ENCODE measurements around the gene LIG4. TPM values are rescaled to one million over a fixed set of nuclear protein-coding genes. Genes with fewer than 3 reads are reported as not detected.

The LIG4 gene
- polyA plus RNA-seq, 1 of the 3 experiments (the other 2 are of a cell fraction): 3.3 TPM

- H3K4me2 ChIP-seq: no peak overlapping the region
- H3K9me3 ChIP-seq: no peaks in the 10 kb centered on the region
- H3K27me3 ChIP-seq (ENCODE audit: insufficient read depth): no peaks in the 10 kb centered on the region
- H3K4me3 ChIP-seq (ENCODE audit: low read depth in 2 of 2, low read length in 1 of 2): no peak overlapping the region
- ChIA-PET CTCF (no interaction called here), POLR2A (no interaction called here)
- no peaks in the 10 kb centered on the region for H3K4me1 ChIP-seq (ENCODE audit: control insufficient read depth in 1 of 2, insufficient read depth in 2 of 2, low read depth in 1 of 2, low read length in 1 of 2)
- no peaks in the 10 kb centered on the region for H4K20me1 ChIP-seq (ENCODE audit: insufficient read depth)
- no peak overlapping the region for H3K27ac ChIP-seq (ENCODE audit: low read depth in 2 of 2, low read length in 1 of 2)
- H2AFZ ChIP-seq (ENCODE audit: low read depth): no peak overlapping the region
- no peaks in the 10 kb centered on the region for H3F3A ChIP-seq (replicated peaks; ENCODE audit: insufficient read depth)
- H3K79me2 ChIP-seq (ENCODE audit: insufficient read depth): no peaks in the 10 kb centered on the region
- DNase-seq: no peak
- H3K36me3 ChIP-seq (replicated peaks in 1 of 2; ENCODE audit: control insufficient read depth in 1 of 2, insufficient read depth in 2 of 2, low read length in 1 of 2): no peaks in the 10 kb centered on the region
- H3K9me2 ChIP-seq: no peaks in the 10 kb centered on the region
- TF ChIP-seq NRF1 (IDR thresholded peaks at IDR 0.05; ENCODE audit: low read depth, low read length) (no peak), REST (IDR thresholded peaks at IDR 0.05; ENCODE audit: low read depth, low read length) (no peak), EZH2phosphoT487 (IDR thresholded peaks at IDR 0.05; ENCODE audit: borderline replicate concordance, low read depth) (no peak), PBX3 (IDR thresholded peaks at IDR 0.05) (no peak), CTCF (IDR thresholded peaks at IDR 0.05) (no peak), MEF2A (IDR thresholded peaks at IDR 0.05; ENCODE audit: borderline replicate concordance, low read depth) (no peak), SIN3A (IDR thresholded peaks at IDR 0.05; ENCODE audit: borderline replicate concordance, low read depth, low read length) (no peak), TCF12 (IDR thresholded peaks at IDR 0.05) (no peak), ELF1 (IDR thresholded peaks at IDR 0.05) (no peak), RXRA (IDR thresholded peaks at IDR 0.05; ENCODE audit: borderline replicate concordance, low read depth) (no peak), RCOR1 (IDR thresholded peaks at IDR 0.05; ENCODE audit: low read length) (no peak), TEAD4 (IDR thresholded peaks at IDR 0.05; ENCODE audit: borderline replicate concordance, insufficient read depth) (no peak), GATA2 (CRISPR knock-in tag; IDR thresholded peaks at IDR 0.05) (no peak), CHD2 (IDR thresholded peaks at IDR 0.05; ENCODE audit: low read length, partially characterized antibody) (no peak)
- TF ChIP-seq, protein P1, sequence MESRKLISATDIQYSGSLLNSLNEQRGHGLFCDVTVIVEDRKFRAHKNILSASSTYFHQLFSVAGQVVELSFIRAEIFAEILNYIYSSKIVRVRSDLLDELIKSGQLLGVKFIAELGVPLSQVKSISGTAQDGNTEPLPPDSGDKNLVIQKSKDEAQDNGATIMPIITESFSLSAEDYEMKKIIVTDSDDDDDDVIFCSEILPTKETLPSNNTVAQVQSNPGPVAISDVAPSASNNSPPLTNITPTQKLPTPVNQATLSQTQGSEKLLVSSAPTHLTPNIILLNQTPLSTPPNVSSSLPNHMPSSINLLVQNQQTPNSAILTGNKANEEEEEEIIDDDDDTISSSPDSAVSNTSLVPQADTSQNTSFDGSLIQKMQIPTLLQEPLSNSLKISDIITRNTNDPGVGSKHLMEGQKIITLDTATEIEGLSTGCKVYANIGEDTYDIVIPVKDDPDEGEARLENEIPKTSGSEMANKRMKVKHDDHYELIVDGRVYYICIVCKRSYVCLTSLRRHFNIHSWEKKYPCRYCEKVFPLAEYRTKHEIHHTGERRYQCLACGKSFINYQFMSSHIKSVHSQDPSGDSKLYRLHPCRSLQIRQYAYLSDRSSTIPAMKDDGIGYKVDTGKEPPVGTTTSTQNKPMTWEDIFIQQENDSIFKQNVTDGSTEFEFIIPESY (IDR thresholded peaks at IDR 0.05; ENCODE audit: borderline replicate concordance, low read depth): no peak
- TF ChIP-seq, protein P2, sequence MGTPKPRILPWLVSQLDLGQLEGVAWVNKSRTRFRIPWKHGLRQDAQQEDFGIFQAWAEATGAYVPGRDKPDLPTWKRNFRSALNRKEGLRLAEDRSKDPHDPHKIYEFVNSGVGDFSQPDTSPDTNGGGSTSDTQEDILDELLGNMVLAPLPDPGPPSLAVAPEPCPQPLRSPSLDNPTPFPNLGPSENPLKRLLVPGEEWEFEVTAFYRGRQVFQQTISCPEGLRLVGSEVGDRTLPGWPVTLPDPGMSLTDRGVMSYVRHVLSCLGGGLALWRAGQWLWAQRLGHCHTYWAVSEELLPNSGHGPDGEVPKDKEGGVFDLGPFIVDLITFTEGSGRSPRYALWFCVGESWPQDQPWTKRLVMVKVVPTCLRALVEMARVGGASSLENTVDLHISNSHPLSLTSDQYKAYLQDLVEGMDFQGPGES (IDR thresholded peaks at IDR 0.05; ENCODE audit: low read depth, low read length): no peak
- no peak overlapping the region for H3K9ac ChIP-seq
Observed at GRCh38 chr13:108193806-108194205, 21.5 kb downstream of the LIG4 start.
